Peyer's patch (tissue), 4 donors: ENCODE data around the gene FBXO31. TPM values are rescaled to one million over a fixed set of nuclear protein-coding genes. Genes with fewer than 3 reads are reported as not detected.
A peak's percentile ranks its signal among the peaks of the same experiment; 100 is the strongest.

ENCODE experiments used
- DNase-seq, 3 donors: peaks; one replicate each; pipeline ENCODE4 v3.0.0-alpha.2; 2017 to 2019
- H3K27ac ChIP-seq, 4 donors: fragments of 200-600 bp; sonication (generic); one replicate each; pipeline ENCODE4 v1.5.1; 2016 to 2019
- H3K27me3 ChIP-seq, 2 donors: fragments of 200-600 bp; sonication (generic); one replicate each; pipeline ENCODE4 v1.5.1; 2019
- H3K36me3 ChIP-seq, 3 donors: fragments of 200-600 bp; sonication (generic); one replicate each; pipeline ENCODE4 v1.5.1; 2016 to 2019
- H3K4me1 ChIP-seq, 4 donors: fragments of 200-600 bp; sonication (generic); one replicate each; pipeline ENCODE4 v1.5.1; 2016 to 2019
- H3K4me3 ChIP-seq, 4 donors: fragments of 200-600 bp; sonication (generic); 1 replicate in 3 of 4; 2 replicates in 1 of 4; pipeline ENCODE4 v1.5.1; 2016 to 2019; ENCODE audit warnings: mild to moderate bottlenecking in 1 of 4
- H3K9me3 ChIP-seq, 4 donors: fragments of 200-600 bp; sonication (generic); one replicate each; pipeline ENCODE4 v1.5.1; 2016 to 2019; ENCODE audit warnings: mild to moderate bottlenecking in 1 of 4
- POLR2A ChIP-seq, 2 donors: fragments of 450-650 bp; IDR thresholded peaks; one replicate each; pipeline ENCODE4 v1.5.1; 2017; ENCODE audit warnings: antibody characterized with exemption in 2 of 2, mild to moderate bottlenecking in 2 of 2, moderate library complexity in 2 of 2
- total RNA-seq, 4 donors: library from RNA; depleted of rRNA; stranded (reverse); fragments of >200 nt; gene quantifications; one replicate each; pipeline ENCODE4 v1.1.0, GENCODE V29; 2016
- TF ChIP-seq, protein P1 (sequence below), 6 experiments: fragments of 450-650 bp in 4 of 6; fragments of 200-600 bp in 2 of 6; sonication (generic) in 1 of 6; IDR thresholded peaks; one replicate each; pipeline ENCODE4 v1.5.1; 2017 to 2019; ENCODE audit warnings: antibody characterized with exemption in 6 of 6, mild to moderate bottlenecking in 3 of 6, moderate library complexity in 1 of 6

Gene FBXO31
- total RNA-seq, 4 donors from 2014 or later: 135 to 207 (median 191) TPM

- Histone ChIP-seq H3K4me3 (no peak overlapping the region), H3K36me3 (no peaks in the 10 kb centered on the region), H3K9me3 (no peaks in the 10 kb centered on the region), H3K27ac (no peak overlapping the region), H3K27me3 (no peaks in the 10 kb centered on the region), H3K4me1 (peaks cover 0 to under 1% (median 0%) of the 10 kb centered on the region in 4 donors)
- TF ChIP-seq POLR2A (IDR thresholded peaks at IDR 0.05): no peak
- TF ChIP-seq, protein P1, sequence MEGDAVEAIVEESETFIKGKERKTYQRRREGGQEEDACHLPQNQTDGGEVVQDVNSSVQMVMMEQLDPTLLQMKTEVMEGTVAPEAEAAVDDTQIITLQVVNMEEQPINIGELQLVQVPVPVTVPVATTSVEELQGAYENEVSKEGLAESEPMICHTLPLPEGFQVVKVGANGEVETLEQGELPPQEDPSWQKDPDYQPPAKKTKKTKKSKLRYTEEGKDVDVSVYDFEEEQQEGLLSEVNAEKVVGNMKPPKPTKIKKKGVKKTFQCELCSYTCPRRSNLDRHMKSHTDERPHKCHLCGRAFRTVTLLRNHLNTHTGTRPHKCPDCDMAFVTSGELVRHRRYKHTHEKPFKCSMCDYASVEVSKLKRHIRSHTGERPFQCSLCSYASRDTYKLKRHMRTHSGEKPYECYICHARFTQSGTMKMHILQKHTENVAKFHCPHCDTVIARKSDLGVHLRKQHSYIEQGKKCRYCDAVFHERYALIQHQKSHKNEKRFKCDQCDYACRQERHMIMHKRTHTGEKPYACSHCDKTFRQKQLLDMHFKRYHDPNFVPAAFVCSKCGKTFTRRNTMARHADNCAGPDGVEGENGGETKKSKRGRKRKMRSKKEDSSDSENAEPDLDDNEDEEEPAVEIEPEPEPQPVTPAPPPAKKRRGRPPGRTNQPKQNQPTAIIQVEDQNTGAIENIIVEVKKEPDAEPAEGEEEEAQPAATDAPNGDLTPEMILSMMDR (IDR thresholded peaks at IDR 0.05): no peak
- DNase-seq: no peak
Observed at GRCh38 chr16:87310610-87311009, 73.0 kb downstream of the FBXO31 start.

- Histone ChIP-seq H3K27me3 (no peaks in the 10 kb centered on the region), H3K4me1 (peaks cover 0 to 6% (median 0%) of the 10 kb centered on the region in 4 donors), H3K27ac (no peak overlapping the region), H3K36me3 (no peaks in the 10 kb centered on the region), H3K9me3 (no peaks in the 10 kb centered on the region), H3K4me3 (no peak overlapping the region)
- DNase-seq: no peak
- no peak for TF ChIP-seq POLR2A (IDR thresholded peaks at IDR 0.05)
- TF ChIP-seq, protein P1 (IDR thresholded peaks at IDR 0.05): no peak
Observed at GRCh38 chr16:87309620-87310525, 73.7 kb downstream of the FBXO31 start.

DNA sequence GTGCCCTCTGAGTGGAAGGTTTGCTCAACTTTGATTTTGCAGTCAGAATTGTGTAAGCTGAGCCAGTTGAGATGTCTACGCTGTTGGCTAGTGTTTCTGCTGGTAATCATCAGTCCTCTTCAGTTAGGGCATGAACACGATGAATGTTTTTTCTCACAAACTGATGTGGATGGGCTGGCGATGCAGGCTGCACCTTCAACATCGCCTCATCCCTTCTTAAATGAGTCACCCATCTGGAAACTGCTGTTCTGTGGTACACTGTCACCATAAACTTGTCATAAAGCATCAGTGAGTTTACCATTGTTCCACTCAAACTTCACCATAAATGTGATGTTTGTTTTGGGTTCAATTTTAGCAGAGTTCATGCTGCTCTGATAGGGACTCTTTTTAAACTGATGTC lies 74.8 kb downstream of the FBXO31 start:
- Histone ChIP-seq H3K4me3 (no peak overlapping the region), H3K4me1 (peaks cover 0 to 6% (median 0%) of the 10 kb centered on the region in 4 donors), H3K9me3 (no peaks in the 10 kb centered on the region), H3K36me3 (no peaks in the 10 kb centered on the region), H3K27me3 (no peaks in the 10 kb centered on the region), H3K27ac (no peak overlapping the region)
- DNase-seq: no peak
- TF ChIP-seq, protein P1 (IDR thresholded peaks at IDR 0.05): no peak
- no peak for TF ChIP-seq POLR2A (IDR thresholded peaks at IDR 0.05)

DNA sequence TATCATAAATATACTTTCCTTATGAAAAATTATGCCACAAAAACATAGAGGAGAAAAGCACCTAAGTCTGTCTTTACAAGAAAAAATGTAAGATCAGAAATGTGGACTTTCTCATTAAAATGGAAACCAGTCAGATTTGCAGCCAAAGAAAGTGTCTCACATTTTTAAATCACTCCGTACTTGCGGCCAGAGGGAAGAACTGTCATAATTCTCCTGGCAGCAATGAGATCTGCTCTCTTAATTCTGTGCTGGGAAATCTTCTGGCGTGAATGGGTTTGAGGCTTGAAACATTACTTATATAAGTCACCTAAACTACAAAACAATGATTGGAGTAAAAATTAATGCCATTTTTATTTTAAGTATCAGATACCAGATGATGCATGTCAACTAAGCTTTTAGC lies 77.1 kb downstream of the FBXO31 start:
- H3K4me1 ChIP-seq: peaks cover 0 to 6% (median 0%) of the 10 kb centered on the region in 4 donors
- no peak for TF ChIP-seq POLR2A (IDR thresholded peaks at IDR 0.05)
- TF ChIP-seq, protein P1 (IDR thresholded peaks at IDR 0.05): no peak
- no peaks in the 10 kb centered on the region for H3K27me3 ChIP-seq
- no peak overlapping the region for H3K27ac ChIP-seq
- no peaks in the 10 kb centered on the region for H3K36me3 ChIP-seq
- no peaks in the 10 kb centered on the region for H3K9me3 ChIP-seq
- DNase-seq: no peak
- H3K4me3 ChIP-seq: no peak overlapping the region

GRCh38 chr16:87305505-87306391 lies 77.8 kb downstream of the FBXO31 start:
- peaks cover 0 to 6% (median 0%) of the 10 kb centered on the region in 4 donors for H3K4me1 ChIP-seq
- no peaks in the 10 kb centered on the region for H3K27me3 ChIP-seq
- no peak overlapping the region for H3K4me3 ChIP-seq
- DNase-seq: no peak
- H3K36me3 ChIP-seq: no peaks in the 10 kb centered on the region
- no peaks in the 10 kb centered on the region for H3K9me3 ChIP-seq
- H3K27ac ChIP-seq: no peak overlapping the region
- TF ChIP-seq, protein P1 (IDR thresholded peaks at IDR 0.05): peak in 2 of 6 experiments; percentile 10 to 14
- TF ChIP-seq POLR2A (IDR thresholded peaks at IDR 0.05): no peak
